HG02571 (cell line): ENCODE measurements around the gene NUDC.
"Not testable (repeated sequence)": the region's sequence is repeated elsewhere in the genome, so short reads cannot be mapped to it uniquely, and the experiment has no call there.

ENCODE experiments used
- ATAC-seq: cut with Tn5 transposase; IDR thresholded peaks from one replicate; pipeline ENCODE4 v1.9.1; 2021; ENCODE audit warnings: mild to moderate bottlenecking, moderate library complexity; ENCODE audit not compliant: unreplicated experiment

The NUDC gene

DNA sequence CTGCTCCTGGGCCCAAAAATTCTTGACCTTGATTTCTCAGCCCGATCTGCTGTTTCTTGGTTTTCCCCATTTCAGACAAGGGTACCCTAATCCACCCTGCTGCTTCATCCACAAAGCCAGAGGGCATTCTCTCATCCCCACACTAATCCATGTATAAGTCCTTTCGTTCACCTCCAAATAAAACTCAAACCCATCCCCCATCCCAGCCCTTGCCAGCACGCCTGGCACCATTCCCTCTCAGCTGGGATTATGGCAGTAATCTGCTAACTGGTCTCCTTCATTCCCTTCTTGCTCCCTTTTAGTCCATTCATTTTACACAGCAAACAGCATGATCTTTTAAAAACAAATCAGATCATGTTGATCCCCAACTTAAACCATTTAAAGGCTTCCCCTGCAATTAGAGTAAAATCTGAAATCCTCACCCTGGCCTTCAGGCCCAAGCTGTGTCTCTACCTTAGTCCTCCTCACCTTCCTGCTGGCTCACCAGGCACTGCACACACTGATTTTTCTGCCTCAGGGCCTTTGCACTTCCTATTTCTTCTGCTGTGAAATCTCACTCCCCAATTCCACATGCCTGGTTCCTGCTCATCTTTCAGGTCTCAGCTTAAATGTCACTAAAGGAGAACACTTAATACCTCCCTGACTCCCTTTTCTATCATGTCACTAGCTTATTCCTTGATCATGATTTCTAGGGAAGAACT, 59.8 kb downstream of the NUDC start:
- no peak for ATAC-seq

GRCh38 chr1:26983863-26984262, 62.3 kb downstream of the NUDC start:
- ATAC-seq: no peak

GRCh38 chr1:26984291-26984690, 62.7 kb downstream of the NUDC start:
- ATAC-seq: no peak

DNA sequence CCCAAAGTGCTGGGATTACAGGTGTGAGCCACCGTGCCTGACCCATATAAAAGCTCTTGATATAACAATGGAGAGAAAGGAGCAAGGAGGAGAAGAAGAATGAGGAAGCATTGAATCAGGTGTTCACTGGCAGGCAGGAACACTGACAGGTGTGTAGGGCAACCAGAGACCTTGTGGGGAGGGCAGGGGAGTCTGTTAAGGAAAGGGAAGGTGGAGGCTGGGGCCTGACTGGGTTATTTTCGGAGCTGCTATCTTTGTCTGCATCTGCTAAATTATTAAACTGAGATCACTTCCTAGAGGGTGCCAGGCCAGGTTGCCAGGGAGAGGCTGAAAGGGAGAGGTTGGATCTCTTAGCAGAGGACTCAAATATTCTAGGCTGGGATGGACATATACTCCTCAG, 65.1 kb downstream of the NUDC start:
- no peak for ATAC-seq

GRCh38 chr1:26989403-26990109, 68.0 kb downstream of the NUDC start:
- ATAC-seq: not testable (repeated sequence)

- no peak for ATAC-seq
Observed at GRCh38 chr1:26991310-26992116, 70.0 kb downstream of the NUDC start.

- no peak for ATAC-seq
Observed at GRCh38 chr1:26993237-26994019, 71.9 kb downstream of the NUDC start, which contains the start of gene TRNP1. Gene TRNP1, plus strand, starts transcription at chr1:26993692. Its CDS starts 95 bp downstream, at chr1:26993787.

DNA sequence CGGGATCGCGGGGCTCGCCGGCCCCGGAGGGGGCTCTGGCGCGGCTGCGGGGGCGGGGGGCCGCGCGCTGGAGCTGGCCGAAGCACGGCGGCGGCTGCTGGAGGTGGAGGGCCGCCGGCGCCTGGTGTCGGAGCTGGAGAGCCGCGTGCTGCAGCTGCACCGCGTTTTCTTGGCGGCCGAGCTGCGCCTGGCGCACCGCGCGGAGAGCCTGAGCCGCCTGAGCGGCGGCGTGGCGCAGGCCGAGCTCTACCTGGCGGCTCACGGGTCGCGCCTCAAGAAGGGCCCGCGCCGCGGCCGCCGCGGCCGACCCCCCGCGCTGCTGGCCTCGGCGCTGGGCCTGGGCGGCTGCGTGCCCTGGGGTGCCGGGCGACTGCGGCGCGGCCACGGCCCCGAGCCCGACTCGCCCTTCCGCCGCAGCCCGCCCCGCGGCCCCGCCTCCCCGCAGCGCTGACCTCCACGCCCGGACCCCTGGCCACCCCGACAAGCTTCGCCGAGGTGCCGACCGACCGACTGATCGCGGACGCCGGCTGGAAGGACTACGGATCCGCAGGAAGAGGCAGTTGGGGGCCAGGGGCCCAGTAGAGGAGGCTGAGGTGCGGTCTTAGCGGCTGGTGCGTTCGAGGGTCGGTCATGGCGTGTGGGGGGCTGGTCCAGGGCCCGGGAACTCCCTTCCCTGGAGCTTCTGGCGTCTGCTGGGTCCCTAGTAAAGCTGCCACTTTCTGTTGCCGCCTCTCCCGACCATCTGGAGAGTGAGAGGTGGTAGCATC, 72.7 kb downstream of the NUDC start:
- no peak for ATAC-seq

- no peak for ATAC-seq
Observed at GRCh38 chr1:26994787-26995517, 73.4 kb downstream of the NUDC start.

DNA sequence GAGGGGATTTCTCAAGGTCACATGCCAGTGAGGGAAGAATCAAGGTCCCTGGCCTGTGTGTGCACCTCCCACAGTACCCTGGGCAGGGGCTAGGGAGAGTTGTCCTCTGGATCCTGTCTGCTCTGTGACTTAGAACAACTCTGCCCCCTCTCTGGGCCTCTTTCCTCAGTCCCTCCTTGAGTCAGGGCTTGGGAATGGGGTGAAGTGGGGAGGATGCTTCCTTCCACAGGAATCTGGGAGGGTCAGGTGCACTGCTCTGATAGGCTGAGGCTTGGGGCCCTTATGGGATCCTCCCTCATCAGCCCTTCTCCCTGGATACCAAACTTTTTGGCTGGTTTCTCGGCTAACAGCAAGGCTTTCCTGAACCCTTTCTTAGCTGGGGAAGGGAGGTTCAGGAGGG, 74.5 kb downstream of the NUDC start:
- no peak for ATAC-seq
